NCI-H1694 treated with DMSO at 0.1 percent for 48 hours (cell line): ENCODE data around the gene STARD7.
"Not testable (repeated sequence)": the region's sequence is repeated elsewhere in the genome, so short reads cannot be mapped to it uniquely, and the experiment has no call there.

Source experiments
- DNase-seq: peaks from one replicate; lab custom pipeline; 2025; lab: John Stamatoyannopoulos, UW

The STARD7 gene

DNA sequence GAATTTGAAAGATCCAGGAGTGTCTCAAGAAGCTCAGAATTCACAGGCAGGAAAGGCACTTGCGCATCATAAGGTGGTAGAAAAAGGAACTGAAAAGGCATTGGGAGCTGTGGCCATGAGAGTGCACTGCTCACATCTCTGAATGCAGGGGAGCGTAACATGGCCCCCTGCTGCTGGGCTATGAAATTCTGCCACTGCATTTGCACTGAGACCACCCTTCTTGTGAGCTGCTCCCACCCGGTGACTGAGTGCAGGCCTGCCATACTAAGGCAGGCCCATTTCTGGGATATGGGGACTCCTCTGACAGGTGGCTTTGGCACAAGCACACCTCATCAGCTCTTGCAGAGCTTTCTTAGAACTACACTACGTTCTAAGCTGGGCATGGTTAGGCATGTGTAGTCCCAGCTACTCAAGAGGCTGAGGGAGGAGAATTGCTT is 25.3 kb upstream of the STARD7 start:
- DNase-seq, result no peak

DNA sequence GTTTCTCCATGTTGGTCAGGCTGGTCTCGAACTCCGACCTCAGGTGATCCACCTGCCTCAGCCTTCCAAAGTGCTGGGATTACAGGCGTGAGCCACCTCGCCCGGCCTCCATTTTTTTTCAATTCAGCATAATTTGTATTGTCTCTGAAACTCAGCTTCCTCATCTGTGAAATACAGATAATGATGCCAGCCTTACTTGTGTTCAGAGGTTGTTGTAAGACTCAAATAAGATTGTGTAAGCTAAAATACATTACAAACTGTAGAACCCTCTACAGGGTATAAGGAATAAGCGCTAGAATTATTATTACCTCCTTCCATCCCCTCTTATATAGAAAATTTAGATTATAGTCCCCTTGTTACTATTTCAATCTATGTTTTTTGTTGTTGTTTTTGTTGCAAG is 24.8 kb upstream of the STARD7 start:
- no peak for DNase-seq

DNA sequence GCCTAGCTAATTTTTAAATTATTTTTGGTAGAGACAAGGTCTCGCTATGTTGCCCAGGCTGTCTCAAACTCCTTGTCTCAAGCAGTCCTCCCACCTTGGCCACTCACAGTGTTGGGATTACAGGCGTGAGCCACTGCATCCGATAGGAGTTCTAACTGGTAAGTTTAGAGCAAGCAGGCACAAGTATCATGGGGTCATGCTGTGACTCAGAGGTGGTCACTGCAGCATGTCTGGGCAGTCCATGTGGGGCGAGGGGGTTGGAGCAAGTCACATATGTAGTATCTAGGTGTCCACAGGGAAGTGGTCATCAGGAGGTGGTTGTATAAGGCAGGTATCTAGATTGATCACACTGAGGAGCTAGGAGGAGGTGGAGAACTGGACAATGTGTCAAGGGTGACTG is 22.7 kb upstream of the STARD7 start:
- DNase-seq, result no peak

DNA sequence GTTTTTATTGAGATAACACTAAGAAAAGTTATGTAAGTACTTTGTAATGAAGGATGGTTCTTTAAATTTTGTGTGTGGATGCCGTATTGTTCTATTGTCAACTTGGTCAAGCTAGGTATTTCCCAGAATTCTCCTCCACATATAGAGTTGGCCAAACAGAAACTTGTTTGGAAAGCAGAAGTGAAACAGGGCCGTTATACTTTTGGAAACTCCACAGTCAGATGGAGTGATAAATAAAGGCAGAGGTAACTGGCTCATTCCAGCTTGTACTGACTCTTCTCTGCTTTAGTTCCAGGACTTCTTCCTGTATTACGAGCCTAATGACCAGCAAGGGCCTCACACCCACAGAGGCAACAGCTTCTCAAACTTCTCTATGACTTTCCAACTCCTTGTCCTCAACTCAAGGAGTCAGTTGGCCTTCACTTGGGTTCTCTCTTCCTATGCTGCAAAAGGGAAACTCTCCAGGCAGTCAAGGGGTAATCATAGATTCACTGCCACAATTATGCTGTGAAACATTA is 16.4 kb upstream of the STARD7 start:
- DNase-seq, result no peak

DNA sequence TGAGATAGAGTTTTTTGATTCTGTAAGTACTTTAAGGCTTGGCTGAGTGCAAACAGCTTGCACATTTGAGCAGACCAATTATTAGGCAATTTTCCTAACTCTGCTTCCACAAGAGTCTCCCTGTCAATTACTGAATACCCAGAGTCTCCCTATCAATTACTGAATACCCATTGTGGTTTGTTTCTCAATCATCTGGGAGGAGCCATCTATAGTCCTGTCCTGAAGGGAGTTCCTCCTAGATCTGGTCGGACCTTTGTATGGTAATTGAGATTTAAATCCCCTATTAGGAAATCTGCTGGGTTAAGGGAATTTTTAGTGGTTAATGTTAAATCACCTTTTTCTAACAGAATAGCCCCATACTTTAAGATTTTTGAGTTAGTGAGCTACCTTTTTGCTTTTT is 12.5 kb upstream of the STARD7 start:
- DNase-seq, result not testable (repeated sequence)

DNA sequence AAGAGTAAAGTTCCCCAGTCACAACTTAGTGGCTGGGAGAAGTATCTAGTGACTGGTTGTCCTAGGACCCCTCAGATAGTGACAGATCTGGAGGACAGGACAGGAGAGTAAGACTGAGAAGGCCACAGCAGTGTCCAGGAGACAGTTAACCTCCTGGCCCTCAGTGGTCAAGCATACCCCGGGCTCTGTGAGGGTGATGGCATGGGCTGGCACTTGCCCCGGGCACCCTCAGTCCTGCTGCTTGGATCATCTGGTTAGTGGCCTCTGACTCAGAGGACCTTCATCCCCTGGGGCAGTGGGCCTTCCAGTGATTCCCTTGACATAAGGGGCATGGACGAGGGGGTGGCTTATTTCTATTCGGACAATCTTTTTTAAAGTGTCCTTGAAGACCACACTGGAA is 11.3 kb upstream of the STARD7 start:
- not testable (repeated sequence) for DNase-seq

DNA sequence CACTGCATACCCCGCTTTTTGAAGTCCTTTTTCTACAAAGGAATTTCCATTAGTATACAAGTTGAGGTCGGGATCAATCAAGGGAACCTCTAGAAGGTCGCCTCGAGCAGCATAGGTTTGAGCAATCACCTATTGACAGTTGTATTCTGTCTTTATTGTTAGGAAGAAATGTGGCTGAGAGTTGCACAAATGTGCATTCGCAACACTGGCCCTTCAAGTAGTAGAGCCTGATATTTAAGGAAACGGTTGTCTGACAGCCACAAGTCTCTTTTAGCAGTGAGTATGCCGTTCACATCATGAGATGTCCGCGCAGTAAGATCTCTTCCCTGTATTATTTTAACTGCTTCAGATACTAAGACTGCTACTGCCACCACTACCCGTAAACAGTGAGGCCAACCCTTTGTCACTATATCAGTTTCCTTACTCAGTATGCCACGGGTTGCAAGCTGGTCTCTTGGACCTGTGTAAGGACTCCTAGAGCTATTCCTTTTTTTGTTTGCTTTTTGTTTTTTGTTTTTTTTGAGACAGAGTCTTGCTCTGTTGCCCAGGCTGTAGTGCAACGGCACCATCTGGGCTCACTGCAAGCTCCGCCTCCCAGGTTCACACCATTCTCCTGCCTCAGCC is 10.0 kb upstream of the STARD7 start:
- no peak for DNase-seq

DNA sequence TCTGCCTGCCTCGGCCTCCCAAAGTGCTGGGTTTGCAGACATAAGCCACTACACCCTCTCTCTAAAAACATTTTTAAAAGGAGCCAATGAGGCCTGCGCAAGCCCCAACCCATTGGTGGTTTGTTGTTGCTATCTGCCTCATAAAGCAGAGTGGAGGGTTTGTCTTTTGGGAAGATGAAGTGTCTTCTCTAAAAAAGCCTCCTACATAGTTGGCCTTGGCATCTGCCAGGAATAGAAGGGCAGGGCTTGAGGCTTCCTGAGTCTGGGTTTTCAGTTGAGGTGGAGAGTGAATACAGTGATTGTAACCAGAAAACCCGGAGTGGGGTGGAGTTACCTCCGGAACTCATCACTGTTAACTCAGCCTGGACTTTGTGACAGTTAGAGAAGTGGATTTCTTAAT is 5.9 kb upstream of the STARD7 start:
- DNase-seq, result no peak

DNA sequence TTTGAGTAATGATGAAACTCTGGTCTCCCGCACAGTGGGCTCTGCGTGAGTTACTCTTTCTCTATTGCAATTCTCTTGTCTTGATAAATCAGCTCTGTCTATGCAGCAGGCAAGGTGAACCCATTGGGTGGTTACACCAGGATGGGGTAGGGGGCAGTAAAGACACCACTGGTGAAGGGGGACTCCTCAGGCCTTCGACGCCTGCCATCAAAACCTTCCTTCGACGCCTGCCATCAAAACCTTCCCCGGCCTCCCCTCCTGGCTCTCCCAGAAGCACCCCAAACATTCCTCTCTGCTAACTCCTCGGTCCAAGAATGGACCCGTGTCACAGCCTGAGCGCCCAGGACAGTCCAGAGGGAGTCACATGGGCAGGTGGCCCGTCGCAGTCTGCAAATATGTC is 4.8 kb upstream of the STARD7 start:
- DNase-seq, result no peak

DNA sequence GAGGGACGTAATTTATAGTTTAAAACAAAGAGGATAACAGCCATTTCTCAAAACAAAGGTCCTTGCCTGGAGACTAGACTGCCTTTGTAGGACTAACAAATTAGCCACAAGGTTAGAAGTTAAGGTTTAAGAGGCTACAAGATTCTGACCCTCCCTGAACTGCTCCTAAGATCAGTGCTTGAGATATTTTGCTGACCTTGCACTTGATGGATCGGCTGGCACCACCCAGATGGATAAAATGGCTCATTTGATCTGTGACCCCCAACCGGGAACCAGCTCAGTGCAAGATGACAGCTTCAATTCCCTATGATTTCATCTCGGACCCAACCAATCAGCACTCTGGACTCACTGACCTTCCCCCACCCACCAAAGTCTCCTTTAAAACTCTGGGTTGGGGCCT is 3.7 kb upstream of the STARD7 start:
- no peak for DNase-seq

DNA sequence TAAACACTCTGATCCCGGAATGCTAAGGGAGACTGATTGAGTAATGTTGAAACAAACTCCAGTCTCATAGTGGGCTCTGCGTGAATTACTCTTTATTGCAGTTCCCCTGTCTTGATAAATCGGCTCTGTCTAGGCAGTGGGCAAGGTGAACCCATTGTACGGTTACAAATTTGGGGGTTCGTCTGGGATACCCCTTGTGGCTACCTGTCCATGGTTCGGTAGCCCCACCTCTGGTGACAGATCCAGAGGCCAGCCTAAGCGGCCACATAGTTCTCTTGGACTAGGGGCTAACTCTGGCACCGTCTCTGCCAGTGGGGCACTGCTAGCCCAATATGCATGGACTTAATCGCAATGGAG is 1.1 kb upstream of the STARD7 start:
- no peak for DNase-seq

DNA sequence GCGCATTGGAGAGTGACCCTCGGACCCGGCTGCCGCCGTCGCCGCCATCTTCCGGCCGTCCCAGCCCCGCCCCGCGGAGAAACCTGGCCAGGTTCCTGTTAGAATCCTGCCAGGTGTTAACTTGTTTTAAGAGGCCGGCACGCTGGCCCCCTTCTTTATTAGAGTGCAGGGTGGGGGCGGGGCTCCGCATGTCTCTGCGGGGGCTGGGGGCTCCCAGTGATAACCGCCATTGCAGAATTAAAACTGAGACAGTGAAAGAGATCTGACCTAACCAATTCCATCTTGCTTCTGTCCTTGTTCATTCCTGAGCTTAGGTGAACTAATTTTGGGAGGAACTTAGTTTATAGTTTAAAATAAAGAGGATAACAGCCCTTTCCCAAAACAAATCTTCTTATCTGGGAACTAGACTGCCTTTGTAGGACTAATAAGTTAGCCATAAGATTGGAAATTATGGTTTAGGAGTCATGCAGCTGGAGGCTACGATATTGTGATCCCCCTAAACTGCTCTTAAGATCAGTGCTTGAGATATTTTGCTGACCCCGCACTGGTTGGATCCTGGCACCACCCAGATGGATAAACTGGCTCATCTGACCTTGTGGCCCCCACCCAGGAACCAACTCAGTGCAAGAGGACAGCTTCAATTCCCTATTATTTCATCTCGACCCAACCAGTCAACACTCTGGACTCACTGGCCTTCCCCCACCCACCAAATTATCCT is 543 bp upstream of the STARD7 start:
- DNase-seq, result no peak

DNA sequence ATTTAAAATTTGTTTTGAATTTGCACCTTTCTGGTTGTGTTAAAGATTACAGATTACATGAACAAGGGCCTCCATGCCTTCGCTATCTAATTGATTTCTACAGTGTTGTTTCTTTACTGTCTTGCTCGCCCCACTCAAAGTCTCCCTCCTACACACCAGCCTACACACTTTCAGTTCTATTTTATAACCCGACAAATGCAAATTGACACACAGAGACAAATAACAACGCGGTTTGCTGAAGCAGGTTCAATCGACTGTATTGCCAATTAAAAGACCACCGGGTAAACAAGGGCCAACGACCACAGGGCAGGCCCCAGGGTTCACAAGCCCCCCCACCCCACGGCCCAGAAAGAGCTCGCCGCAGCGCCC is 869 bp downstream of the STARD7 start:
- DNase-seq, result no peak

DNA sequence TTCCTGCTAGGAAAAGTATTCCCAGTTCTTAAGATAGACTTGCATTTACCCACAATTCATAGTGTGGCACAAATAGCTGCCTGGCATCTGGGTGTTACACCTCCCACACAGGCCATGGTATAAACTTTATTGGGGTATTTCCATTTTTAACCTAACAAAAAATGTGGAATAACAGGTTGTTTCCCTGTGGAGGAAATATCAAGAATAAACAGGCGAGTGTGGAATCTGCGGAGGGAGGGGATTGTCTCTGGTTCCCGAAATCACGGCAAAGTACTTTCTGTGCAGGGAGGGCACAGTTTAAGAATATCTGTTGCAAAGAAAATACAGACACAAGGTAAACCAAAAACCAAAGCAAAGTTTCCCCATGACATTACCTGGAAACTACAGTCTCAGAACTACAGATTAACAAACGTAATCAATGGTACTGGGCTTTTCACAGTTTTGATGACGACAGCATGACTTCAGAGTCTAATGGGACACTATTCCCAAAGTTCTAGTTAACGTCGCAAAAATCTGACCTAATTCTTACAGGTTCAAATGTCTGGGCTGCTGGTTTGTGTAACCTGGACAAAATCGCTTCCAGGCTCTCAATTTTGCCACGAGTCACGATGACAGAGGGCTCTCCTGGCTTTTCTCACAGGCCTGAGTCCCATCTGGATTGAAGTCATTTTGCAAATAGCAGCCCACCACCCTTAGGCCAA is 1.4 kb downstream of the STARD7 start:
- no peak for DNase-seq

DNA sequence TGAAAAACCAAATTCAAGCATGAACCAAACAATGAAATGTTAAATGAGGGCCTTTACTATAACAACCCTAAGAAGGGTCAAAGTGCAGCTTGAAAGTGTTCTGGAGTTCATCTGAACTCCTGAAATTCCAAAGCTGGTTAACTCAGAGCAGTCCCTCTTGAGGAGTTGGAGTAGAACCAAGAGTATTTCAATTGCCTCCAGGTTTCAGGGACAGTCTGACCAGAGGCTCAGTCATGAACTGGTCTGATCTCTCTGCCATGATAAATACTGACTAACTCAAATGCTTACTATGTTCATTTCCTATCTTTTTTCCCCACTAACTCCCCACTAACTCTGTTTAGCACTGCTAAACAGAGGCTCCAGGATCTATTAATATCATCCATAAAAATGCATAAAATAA is 2.7 kb downstream of the STARD7 start:
- DNase-seq, result no peak

DNA sequence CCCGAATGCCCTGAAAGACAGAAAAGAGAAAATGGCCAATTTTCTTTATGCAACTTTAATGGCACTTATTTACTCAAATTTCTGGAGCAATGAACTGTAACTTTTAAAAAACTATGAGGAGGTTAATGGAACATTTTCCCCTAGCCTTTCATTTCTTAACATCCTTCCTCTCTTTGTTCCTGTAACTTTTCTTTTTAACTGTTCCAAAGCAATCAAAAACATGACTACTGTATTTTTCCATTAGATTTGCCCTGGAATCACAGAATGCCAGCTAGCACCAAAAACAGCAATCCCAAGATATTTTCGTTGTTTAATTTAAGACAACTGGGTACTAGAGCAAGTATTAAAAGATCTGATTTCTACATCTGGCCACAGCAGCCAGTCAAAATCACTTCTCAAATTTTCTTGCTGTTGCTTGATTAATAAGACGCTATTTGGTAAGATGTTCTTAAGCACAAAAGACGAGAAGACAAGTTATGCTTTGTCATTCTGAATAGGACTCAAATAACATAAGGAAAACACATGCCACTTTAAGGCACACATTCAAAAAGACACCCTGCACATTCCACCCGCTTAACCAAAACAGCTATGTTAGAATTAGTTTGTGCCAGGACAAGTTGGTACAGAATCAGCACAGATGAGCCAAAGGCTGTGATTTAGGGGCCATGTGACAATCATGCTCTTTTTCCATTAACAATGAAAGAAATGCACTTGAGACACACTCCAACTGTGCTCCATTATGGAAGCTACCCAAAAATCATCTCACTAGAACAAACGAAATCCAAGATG is 3.6 kb downstream of the STARD7 start:
- DNase-seq, result no peak

DNA sequence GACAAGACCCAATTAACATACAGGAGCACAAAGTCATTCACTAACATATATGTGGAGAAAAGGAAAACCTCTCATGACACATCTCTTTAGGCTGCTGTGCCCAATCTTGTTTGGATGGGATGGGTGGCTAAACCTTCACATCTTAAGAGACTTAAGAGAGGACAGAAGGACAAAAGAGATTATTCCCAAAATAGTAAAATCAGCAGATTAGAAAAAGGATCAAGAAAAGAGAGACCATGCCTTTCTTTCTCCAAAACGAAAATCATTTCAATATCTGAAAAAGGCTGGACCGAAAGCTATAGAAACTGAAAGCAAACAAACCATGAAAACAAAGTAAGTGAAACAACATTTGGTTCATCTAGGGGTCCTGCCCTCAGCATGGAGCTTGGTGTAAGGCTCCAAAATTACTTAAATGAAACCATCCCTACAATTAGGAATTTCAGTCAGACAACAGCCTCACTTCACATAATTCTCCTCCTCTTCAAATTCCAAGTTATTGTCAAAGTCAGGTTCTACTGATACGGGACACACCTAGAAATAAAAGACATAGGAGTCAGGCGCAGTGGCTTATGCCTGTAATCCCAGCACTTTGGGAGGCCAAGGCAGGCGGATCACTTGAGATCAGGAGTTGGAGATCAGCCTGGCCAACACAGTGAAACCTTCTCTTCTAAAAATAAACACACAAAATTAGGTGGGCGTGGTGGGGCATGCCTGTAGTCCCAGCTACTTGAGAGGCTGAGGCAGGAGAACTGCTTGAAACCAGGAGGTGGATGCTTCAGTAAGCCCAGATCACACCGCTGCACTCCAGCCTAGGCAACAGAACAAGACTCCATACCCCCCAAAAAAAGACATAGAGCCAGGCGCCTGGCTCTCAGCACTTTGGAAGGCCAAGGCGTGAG is 5.2 kb downstream of the STARD7 start:
- no peak for DNase-seq

DNA sequence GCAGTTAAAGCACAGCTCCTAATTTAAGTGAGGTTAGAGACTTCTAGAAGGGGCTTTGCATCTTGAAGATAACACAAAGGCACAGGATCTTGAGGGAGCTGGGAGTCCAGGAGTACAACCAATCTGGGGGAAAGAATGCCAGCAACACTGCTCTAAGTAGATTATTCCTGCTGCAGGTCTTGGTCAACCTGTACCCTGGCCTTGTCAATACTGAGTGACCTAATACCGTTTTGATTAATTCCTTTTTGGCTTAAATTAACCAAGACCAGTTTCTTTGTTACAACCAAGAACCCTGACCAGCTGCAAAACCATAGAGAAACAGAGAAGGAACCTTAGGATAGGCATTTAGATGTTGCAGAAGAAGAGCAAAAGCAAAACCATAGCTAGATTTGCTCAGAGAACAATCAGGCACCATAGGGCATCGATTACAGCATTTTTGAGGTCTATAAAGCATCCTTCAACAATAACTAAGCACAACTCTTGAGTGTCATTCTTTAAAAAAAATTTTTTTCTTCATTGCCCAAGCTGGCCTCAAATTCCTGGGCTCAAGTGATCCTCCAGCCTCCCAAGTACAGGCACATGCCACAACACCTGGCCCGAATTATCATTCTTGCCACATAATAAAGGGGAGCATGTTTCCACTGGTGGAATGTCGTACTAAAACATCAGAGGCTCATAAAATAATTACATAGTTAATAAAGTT is 6.3 kb downstream of the STARD7 start:
- DNase-seq, result no peak

DNA sequence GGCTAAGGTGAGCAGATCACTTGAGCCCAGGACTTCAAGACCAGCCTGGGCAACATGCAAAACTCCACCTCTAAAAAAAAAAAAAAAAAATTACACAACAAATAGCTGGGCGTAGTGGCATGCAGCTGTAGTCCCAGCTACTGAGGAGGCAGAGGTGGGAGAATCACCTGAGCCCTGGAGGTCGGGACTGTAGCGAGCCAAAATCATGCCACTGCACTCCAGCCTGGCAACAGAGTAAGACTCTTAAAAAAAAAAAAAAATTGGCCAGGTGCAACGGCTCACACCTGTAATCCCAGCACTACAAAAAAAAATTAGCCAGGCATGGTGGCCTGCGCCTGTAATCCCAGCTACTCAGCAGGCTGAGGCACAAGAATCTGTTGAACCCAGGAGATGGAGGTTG is 7.3 kb downstream of the STARD7 start:
- DNase-seq, result no peak

DNA sequence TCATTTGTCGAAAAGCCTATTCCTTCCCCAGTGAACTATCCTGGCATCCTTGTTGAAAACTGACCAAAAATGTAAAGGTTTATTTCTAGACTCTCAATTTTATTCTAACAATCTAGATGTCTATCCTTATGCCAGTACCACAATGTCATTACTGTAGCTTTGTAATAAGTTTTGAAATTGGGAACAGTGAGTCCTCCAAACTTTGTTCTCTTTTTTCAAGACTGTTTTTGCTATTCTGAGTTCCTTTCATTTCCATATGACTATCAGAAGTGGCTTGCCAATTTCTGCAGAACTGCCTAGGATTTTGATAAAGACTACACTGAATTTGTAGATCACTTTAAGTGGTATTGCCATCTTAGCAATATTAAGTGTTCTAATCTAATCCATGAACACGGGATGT is 9.7 kb downstream of the STARD7 start:
- no peak for DNase-seq
